Natural killer cell treated with Interleukin-12 subunit alpha and Interleukin-12 subunit beta and Interleukin-15 and Interleukin-18, amount 100 ng/mL, for 72 hours (primary cell): ENCODE data around the gene GNPDA1. TPM values are rescaled to one million over a fixed set of nuclear protein-coding genes. Genes with fewer than 3 reads are reported as not detected.

Source experiments
- total RNA-seq, 2 donors: library from RNA; stranded (reverse); gene quantifications; one replicate each; pipeline ENCODE4 v1.2.3, GENCODE V29; 2022

GNPDA1 gene
- total RNA-seq, 2 donors from 2014 or later: 9.0 to 9.6 TPM

Other genes with a start within 250 kb of the GNPDA1 start
- 1 to 10 TPM; 1.8 to 5.9 TPM for gene PCDH1, start 134.6 kb downstream of the GNPDA1 start, total RNA-seq
- gene DELE1, start 89.2 kb downstream of the GNPDA1 start, total RNA-seq: 10 to 100 TPM; 70.9 to 93.6 TPM
- gene PCDH12, start 54.8 kb downstream of the GNPDA1 start, total RNA-seq: 1 to 10 TPM in 1 of 2 donors, under 1 TPM in 1; 0.28 to 1.3 TPM
- gene RNF14, start 43.9 kb downstream of the GNPDA1 start, total RNA-seq: 10 to 100 TPM; 38.2 to 43.5 TPM
- 10 to 100 TPM; 24.2 to 24.4 TPM for gene NDFIP1, start 95.8 kb upstream of the GNPDA1 start, total RNA-seq